Transverse colon (tissue), 4 donors: ENCODE results near the gene PIGT. TPM values are rescaled to one million over a fixed set of nuclear protein-coding genes. Genes with fewer than 3 reads are reported as not detected.
A peak's percentile ranks its signal among the peaks of the same experiment; 100 is the strongest.

ENCODE experiments used
- DNase-seq: peaks from one replicate; pipeline ENCODE4 v3.0.0-alpha.2; 2019
- H3K27ac ChIP-seq, 4 donors: fragments of 200-600 bp; sonication (generic); 2 replicates each; pipeline ENCODE4 v1.5.1; 2016 to 2018; ENCODE audit warnings: inconsistent platforms in 4 of 4
- H3K27me3 ChIP-seq: fragments of 200-600 bp; sonication (generic); 2 replicates; pipeline ENCODE4 v1.5.1; 2017; ENCODE audit warnings: inconsistent platforms
- H3K36me3 ChIP-seq, 4 donors: fragments of 200-600 bp; sonication (generic); 2 replicates each; pipeline ENCODE4 v1.5.1; 2017 to 2019; ENCODE audit warnings: inconsistent platforms in 4 of 4
- H3K4me1 ChIP-seq, 4 donors: fragments of 200-600 bp; sonication (generic); 2 replicates each; pipeline ENCODE4 v1.5.1; 2017 to 2020; ENCODE audit warnings: inconsistent platforms in 4 of 4
- H3K4me3 ChIP-seq, 4 donors: fragments of 200-600 bp; sonication (generic); 1 replicate in 1 of 4; 2 replicates in 3 of 4; pipeline versions ENCODE4 v1.5.1 to v1.6.1; 2017 to 2019; ENCODE audit warnings: inconsistent platforms in 4 of 4
- H3K9me3 ChIP-seq, 2 donors: fragments of 200-600 bp; sonication (generic); 2 replicates each; pipeline ENCODE4 v1.5.1; 2017 to 2019; ENCODE audit warnings: inconsistent platforms in 2 of 2
- EP300 ChIP-seq: sonication (generic); formaldehyde crosslinking; IDR thresholded peaks from one replicate; pipeline ENCODE4 v1.6.1; 2017; ENCODE audit warnings: antibody characterized with exemption, low read depth
- POLR2A ChIP-seq: fragments of 450-650 bp; IDR thresholded peaks from one replicate; pipeline ENCODE4 v1.6.1; 2016; ENCODE audit warnings: antibody characterized with exemption, mild to moderate bottlenecking, moderate library complexity
- POLR2AphosphoS5 ChIP-seq, 3 donors: sonication (generic); formaldehyde crosslinking; IDR thresholded peaks; one replicate each; pipeline ENCODE4 v1.6.1; 2016; ENCODE audit warnings: antibody characterized with exemption in 3 of 3
- WGBS, 2 donors: methylation state at CpG; one replicate each; pipeline ENCODE4 v1.1.5; 2018; ENCODE audit warnings: low coverage in 1 of 2; 5-methylcytosine and 5-hydroxymethylcytosine counted together
- in situ Hi-C, 4 donors: fragments of 200-750 bp; cut with MboI; loops; one replicate each; pipeline versions ENCODE4 v1.15.0 to v1.15.1; 2017; ENCODE audit warnings: low sequenced_read_pairs in 3 of 4, low pct_ligation_motif_present in 1 of 4, low pct_unique_long_range_greater_than_20kb in 1 of 4
- intact Hi-C: fragments of 100-400 bp; cut with DNase I; formaldehyde crosslinking; loops from one replicate; pipeline ENCODE4 v1.15.1; 2023; ENCODE audit warnings: low total_unique reads
- total RNA-seq, 4 donors: library from RNA; depleted of rRNA; stranded (reverse); fragments of >200 nt; gene quantifications; one replicate each; pipeline ENCODE4 v1.1.0, GENCODE V29; 2016
- TF ChIP-seq, protein P1 (sequence below), 5 experiments: fragments of 200-600 bp in 3 of 5; fragments of 450-650 bp in 2 of 5; sonication (generic) in 3 of 5; IDR thresholded peaks; 1 replicate in 2 of 5; 2 replicates in 3 of 5; pipeline ENCODE4 v1.5.1; 2016 to 2017; ENCODE audit warnings: antibody characterized with exemption in 5 of 5, inconsistent platforms in 3 of 5, mild to moderate bottlenecking in 2 of 5, moderate library complexity in 1 of 5

PIGT gene
- total RNA-seq, 4 donors from 2014 or later, result 88.3 to 321 (median 108) TPM

DNA sequence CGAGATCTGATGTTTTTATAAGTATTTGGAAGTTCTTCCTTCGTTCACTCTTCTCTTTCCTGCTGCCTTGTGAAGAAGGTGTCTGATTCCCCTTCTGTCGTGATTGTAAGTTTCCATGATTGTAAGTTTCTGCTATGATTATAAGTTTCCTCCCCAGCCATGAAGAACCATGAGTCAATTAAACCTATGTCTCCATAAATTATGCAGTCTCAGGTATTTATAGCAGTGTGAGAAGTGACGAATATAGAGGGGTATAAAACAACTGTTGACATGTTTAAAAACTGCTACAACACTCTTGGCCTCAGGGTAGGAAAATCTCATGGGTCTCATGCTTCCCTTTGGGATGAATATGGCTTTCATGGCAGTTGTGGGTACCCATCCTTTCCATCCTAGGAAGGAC lies 47.8 kb downstream of the PIGT start:
- Histone ChIP-seq H3K27ac (no peak overlapping the region), H3K36me3 (no peaks in the 10 kb centered on the region), H3K9me3 (no peaks in the 10 kb centered on the region), H3K4me3 (no peak overlapping the region), H3K27me3 (no peaks in the 10 kb centered on the region), H3K4me1 (peaks cover 0 to 29% (median 18%) of the 10 kb centered on the region in 4 donors)
- intact Hi-C loops (no loop called here), in situ Hi-C loops (loop anchor here in 1 of 4 donors (25.0 kb wide), 1 partner anchor 299 kb away; no protein-coding TSS in a partner anchor)
- 68% methylated on average over 4 of the region's 4 CpGs; no CpG with 5 or more reads in 1 of the 2 donors for WGBS, 2 donors
- TF ChIP-seq POLR2A (no peak), POLR2AphosphoS5 (IDR thresholded peaks at IDR 0.05) (no peak), EP300 (no peak)
- TF ChIP-seq, protein P1, sequence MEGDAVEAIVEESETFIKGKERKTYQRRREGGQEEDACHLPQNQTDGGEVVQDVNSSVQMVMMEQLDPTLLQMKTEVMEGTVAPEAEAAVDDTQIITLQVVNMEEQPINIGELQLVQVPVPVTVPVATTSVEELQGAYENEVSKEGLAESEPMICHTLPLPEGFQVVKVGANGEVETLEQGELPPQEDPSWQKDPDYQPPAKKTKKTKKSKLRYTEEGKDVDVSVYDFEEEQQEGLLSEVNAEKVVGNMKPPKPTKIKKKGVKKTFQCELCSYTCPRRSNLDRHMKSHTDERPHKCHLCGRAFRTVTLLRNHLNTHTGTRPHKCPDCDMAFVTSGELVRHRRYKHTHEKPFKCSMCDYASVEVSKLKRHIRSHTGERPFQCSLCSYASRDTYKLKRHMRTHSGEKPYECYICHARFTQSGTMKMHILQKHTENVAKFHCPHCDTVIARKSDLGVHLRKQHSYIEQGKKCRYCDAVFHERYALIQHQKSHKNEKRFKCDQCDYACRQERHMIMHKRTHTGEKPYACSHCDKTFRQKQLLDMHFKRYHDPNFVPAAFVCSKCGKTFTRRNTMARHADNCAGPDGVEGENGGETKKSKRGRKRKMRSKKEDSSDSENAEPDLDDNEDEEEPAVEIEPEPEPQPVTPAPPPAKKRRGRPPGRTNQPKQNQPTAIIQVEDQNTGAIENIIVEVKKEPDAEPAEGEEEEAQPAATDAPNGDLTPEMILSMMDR (IDR thresholded peaks at IDR 0.05), result no peak
- DNase-seq, result no peak

DNA sequence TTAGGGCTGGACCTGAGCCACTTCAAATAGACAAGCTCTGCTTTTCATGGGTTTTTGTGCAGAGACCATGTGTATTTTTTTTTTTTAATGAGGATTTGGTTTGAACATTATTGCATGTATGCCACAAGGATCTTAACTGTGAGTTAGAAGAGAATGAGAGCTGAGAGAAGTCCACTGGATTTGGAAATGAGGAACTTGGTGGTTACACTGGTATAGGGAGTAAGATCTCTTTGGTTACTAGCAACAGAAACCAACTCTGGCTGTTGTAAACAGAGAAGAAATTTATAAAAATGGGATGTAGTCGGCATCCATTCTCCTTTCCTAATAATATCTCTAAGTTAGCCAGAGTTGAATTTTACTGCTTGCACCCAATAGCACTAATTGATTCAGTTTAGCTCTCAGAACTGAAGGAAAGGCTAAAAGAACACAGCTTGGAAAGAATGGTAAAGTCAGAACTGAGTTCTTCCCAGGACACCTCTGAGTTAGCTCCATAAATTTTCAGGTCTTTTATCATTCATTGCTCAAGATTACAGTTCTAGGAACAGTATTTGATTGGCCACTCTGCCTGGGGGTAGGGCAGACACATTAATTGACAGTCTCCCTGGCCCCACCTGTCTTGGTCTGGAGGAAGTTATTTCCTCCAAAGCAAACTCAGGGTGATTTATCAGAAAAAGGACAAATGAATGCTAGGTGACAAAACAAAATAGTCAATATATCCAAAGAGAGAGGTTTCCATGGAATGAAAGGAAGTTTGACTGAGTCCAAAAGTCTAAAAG lies 49.7 kb downstream of the PIGT start:
- in situ Hi-C loops, result loop anchor here in 1 of 4 donors (25.0 kb wide), 1 partner anchor 297 kb away; no protein-coding TSS in a partner anchor
- Histone ChIP-seq H3K9me3 (no peaks in the 10 kb centered on the region), H3K4me1 (peaks cover 14 to 45% (median 35%) of the 10 kb centered on the region in 4 donors), H3K4me3 (no peak overlapping the region), H3K27ac (peak overlapping the region; percentile 44 to 50 (median 46)), H3K27me3 (peaks cover 14% of the 10 kb centered on the region), H3K36me3 (no peaks in the 10 kb centered on the region)
- intact Hi-C loops, result no loop called here
- 20 to 33% methylated on average over 1 of the region's 1 CpG for WGBS, 2 donors
- peak; percentile 27 for DNase-seq
- TF ChIP-seq POLR2A (no peak), POLR2AphosphoS5 (IDR thresholded peaks at IDR 0.05) (no peak), EP300 (no peak)
- TF ChIP-seq, protein P1 (IDR thresholded peaks at IDR 0.05), result no peak

DNA sequence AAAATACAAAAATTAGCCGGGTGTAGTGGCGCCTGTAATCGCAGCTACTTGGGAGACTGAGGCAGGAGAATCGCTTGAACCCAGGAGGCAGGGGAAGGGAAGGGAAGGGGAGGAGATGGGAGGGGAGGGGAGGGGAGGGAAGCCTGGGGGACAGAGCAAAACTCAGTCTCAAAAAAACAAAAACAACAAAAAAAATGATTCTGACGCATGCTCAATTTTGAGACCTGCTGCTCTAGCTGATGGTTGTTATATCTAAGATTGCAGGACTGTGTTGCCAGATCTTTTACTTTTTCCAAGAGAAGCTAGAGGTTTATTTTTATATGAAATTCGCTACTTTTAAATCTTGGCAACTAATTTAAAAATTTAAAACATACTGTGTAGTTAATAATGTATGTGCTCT lies 51.2 kb downstream of the PIGT start:
- peaks cover 18% of the 10 kb centered on the region for H3K27me3 ChIP-seq
- intact Hi-C loops (no loop called here), in situ Hi-C loops (loop anchor here in 1 of 4 donors (25.0 kb wide), 1 partner anchor 295 kb away; no protein-coding TSS in a partner anchor)
- H3K9me3 ChIP-seq, result no peaks in the 10 kb centered on the region
- no peak overlapping the region for H3K4me3 ChIP-seq
- peaks cover 19 to 48% (median 38%) of the 10 kb centered on the region in 4 donors for H3K4me1 ChIP-seq
- no peaks in the 10 kb centered on the region for H3K36me3 ChIP-seq
- peak overlapping the region in 1 of 4 donors; percentile 78 for H3K27ac ChIP-seq
- no peak for TF ChIP-seq POLR2A
- TF ChIP-seq EP300, result no peak
- no peak for TF ChIP-seq POLR2AphosphoS5 (IDR thresholded peaks at IDR 0.05)
- TF ChIP-seq, protein P1 (IDR thresholded peaks at IDR 0.05), result no peak
- no peak for DNase-seq
- WGBS, 2 donors, result 88 to 93% methylated on average over 6 of the region's 6 CpGs

DNA sequence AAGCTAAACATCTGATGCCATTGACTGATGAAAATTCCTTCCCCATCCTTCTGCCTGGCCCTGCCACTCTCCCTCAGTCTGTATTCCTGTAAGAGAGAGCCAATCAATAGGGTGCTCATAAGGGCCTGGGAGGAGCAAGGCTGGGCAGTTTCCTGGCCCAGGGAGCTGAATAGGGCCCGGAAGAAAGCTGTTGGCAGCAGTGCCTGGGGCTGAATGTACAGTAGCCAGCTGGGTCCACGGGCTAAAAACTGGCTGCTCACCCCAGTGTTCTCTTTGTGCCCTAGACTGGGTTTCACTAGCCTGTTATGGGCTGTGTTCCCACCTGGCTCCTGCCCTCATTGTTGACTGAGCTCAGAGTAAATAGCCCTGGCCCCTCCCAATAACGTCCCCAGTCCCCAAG lies 51.9 kb downstream of the PIGT start:
- no peaks in the 10 kb centered on the region for H3K9me3 ChIP-seq
- peak; percentile 21 for DNase-seq
- no peak for TF ChIP-seq POLR2AphosphoS5 (IDR thresholded peaks at IDR 0.05)
- TF ChIP-seq POLR2A, result no peak
- TF ChIP-seq, protein P1 (IDR thresholded peaks at IDR 0.05), result no peak
- no peak for TF ChIP-seq EP300
- 42% methylated on average over 3 of the region's 3 CpGs; no CpG with 5 or more reads in 1 of the 2 donors for WGBS, 2 donors
- H3K4me1 ChIP-seq, result peaks cover 19 to 48% (median 38%) of the 10 kb centered on the region in 4 donors
- intact Hi-C loops, result no loop called here
- peaks cover 18% of the 10 kb centered on the region for H3K27me3 ChIP-seq
- H3K27ac ChIP-seq, result peak overlapping the region in 3 of 4 donors; percentile 78 to 85 (median 79)
- in situ Hi-C loops, result loop anchor here in 1 of 4 donors (25.0 kb wide), 1 partner anchor 294 kb away; no protein-coding TSS in a partner anchor
- no peaks in the 10 kb centered on the region for H3K36me3 ChIP-seq
- no peak overlapping the region for H3K4me3 ChIP-seq
